HepG2 (cell line): ENCODE data around the gene DYNC2I2. TPM values are rescaled to one million over a fixed set of nuclear protein-coding genes. Genes with fewer than 3 reads are reported as not detected.

ENCODE experiments used
- ATAC-seq: fragments of 200-7000 bp; cut with Tn5 transposase; 3 replicates; pipeline ENCODE4 v1.9.1; 2020; ENCODE audit warnings: mild to moderate bottlenecking, moderate library complexity
- BruUV-seq: library from RNA; stranded (reverse); fragments of 400-500 nt; replicated peaks from 2 replicates; lab custom pipeline; 2021; lab: Mats Ljungman, UMichigan
- CTCF ChIA-PET: fragments of 300-600 bp; formaldehyde crosslinking; extraction: SDS; loops from one replicate; lab custom pipeline; 2021; ENCODE audit warnings: low total read pairs, inconsistent platforms, low intra/inter-chr PET ratio; lab: Yijun Ruan, JAX
- POLR2A ChIA-PET: fragments of 350-600 bp; sonication (Branson Sonifier 250); formaldehyde crosslinking; loops from one replicate; lab custom pipeline; 2020; ENCODE audit warnings: antibody characterized with exemption, inconsistent platforms; lab: Yijun Ruan, JAX
- DNase-seq: peaks from one replicate; pipeline ENCODE4 v3.0.0-alpha.2; 2015; ENCODE audit warnings: low spot score
- FAIRE-seq: peaks from 3 replicates; lab custom pipeline; 2011; peaks lifted over from hg19 to GRCh38; lab: Jason Lieb, UNC
- H2AFZ ChIP-seq: one replicate; pipeline ENCODE4 v1.6.1; 2011; ENCODE audit warnings: low read length, inconsistent platforms
- H3K27ac ChIP-seq: fragments of 300-600 bp; 3 replicates; pipeline ENCODE4 v1.8.0; 2011; ENCODE audit warnings: mixed run types, mild to moderate bottlenecking, mixed read lengths, low read length, inconsistent platforms; ENCODE audit not compliant: insufficient read depth; ENCODE audit errors: extremely low read length
- H3K27me3 ChIP-seq, 2 experiments: fragments of 200-600 bp in 1 of 2; 2 replicates in 1 of 2; 3 replicates in 1 of 2; pipeline versions ENCODE4 v1.6.0 to v1.8.0; 2011; ENCODE audit warnings: low read length in 2 of 2, mild to moderate bottlenecking in 2 of 2, moderate library complexity in 2 of 2, inconsistent platforms in 1 of 2; ENCODE audit not compliant: insufficient read depth in 2 of 2, control insufficient read depth in 1 of 2
- H3K36me3 ChIP-seq, 2 experiments: fragments of 200-600 bp in 1 of 2; replicated peaks in 1 of 2; 2 replicates in 1 of 2; 3 replicates in 1 of 2; pipeline versions ENCODE4 v1.5.1 to v1.8.0; 2011; ENCODE audit warnings: low read length in 2 of 2, inconsistent platforms in 1 of 2; ENCODE audit not compliant: insufficient read depth in 2 of 2, control insufficient read depth in 1 of 2
- H3K4me1 ChIP-seq: 2 replicates; pipeline ENCODE4 v1.5.1; 2012; ENCODE audit warnings: low read length, inconsistent platforms; ENCODE audit not compliant: insufficient read depth
- H3K4me2 ChIP-seq: 2 replicates; pipeline ENCODE4 v1.6.0; 2011; ENCODE audit warnings: low read depth, low read length, inconsistent platforms
- H3K4me3 ChIP-seq, 3 experiments: fragments of 200-600 bp in 1 of 3; sonication (generic), shearing (Covaris generic) in 1 of 3; replicated peaks in 1 of 3; 2 replicates each; pipeline ENCODE4 v1.5.1; 2011 to 2016; ENCODE audit warnings: low read length in 3 of 3, inconsistent platforms in 2 of 3, low read depth in 2 of 3, mild to moderate bottlenecking in 2 of 3, control low read depth in 1 of 3, mixed read lengths in 1 of 3; ENCODE audit not compliant: insufficient read depth in 1 of 3
- H3K79me2 ChIP-seq: one replicate; pipeline ENCODE4 v1.6.1; 2011; ENCODE audit warnings: low read length, inconsistent platforms; ENCODE audit not compliant: insufficient read depth
- H3K9ac ChIP-seq: 2 replicates; pipeline ENCODE4 v1.6.0; 2011; ENCODE audit warnings: mild to moderate bottlenecking, low read depth, low read length, inconsistent platforms; ENCODE audit not compliant: insufficient read depth
- H3K9me3 ChIP-seq: 2 replicates; pipeline ENCODE4 v1.5.1; 2012; ENCODE audit warnings: mild to moderate bottlenecking, low read length
- H4K20me1 ChIP-seq: 2 replicates; pipeline ENCODE4 v1.6.0; 2011; ENCODE audit warnings: inconsistent platforms, mild to moderate bottlenecking, low read length, moderate library complexity; ENCODE audit not compliant: insufficient read depth
- ETV6 ChIP-seq: sonication (generic); formaldehyde crosslinking; conservative IDR thresholded peaks from 2 replicates; pipeline ENCODE4 v1.4.0; 2020; ENCODE audit warnings: missing genetic modification reagents
- FOXO4 ChIP-seq: sonication (generic); formaldehyde crosslinking; conservative IDR thresholded peaks from 2 replicates; pipeline ENCODE4 v1.8.1; 2023; ENCODE audit warnings: missing genetic modification reagents
- KLF16 ChIP-seq, 2 experiments: sonication (generic) in 1 of 2; formaldehyde crosslinking in 1 of 2; IDR thresholded peaks; 2 replicates each; pipeline versions ENCODE4 v1.6.1 to v1.8.0; 2016 to 2023; ENCODE audit warnings: missing genetic modification reagents in 2 of 2, missing compliant biosample characterization in 1 of 2
- NFE2L1 ChIP-seq: sonication (generic); formaldehyde crosslinking; IDR thresholded peaks from 2 replicates; pipeline ENCODE4 v1.4.0; 2020; ENCODE audit warnings: missing genetic modification reagents, mild to moderate bottlenecking, borderline replicate concordance
- TARDBP ChIP-seq: sonication (generic); formaldehyde crosslinking; IDR thresholded peaks from 2 replicates; pipeline ENCODE4 v1.8.0; 2022; ENCODE audit warnings: mild to moderate bottlenecking, missing genetic modification reagents
- ZMAT5 ChIP-seq: sonication (generic); formaldehyde crosslinking; IDR thresholded peaks from 2 replicates; pipeline ENCODE4 v1.5.0; 2020; ENCODE audit warnings: mild to moderate bottlenecking, low read depth, missing genetic modification reagents, borderline replicate concordance
- ZNF441 ChIP-seq: sonication (generic); formaldehyde crosslinking; IDR thresholded peaks from 2 replicates; pipeline ENCODE4 v1.7.0; 2021; ENCODE audit warnings: missing genetic modification reagents, borderline replicate concordance
- WGBS: methylation state at CpG from one replicate; pipeline ENCODE4 v1.1.6; 2017; ENCODE audit warnings: low lambda C conversion rate; 5-methylcytosine and 5-hydroxymethylcytosine counted together
- in situ Hi-C: cut with HindIII; loops from 2 replicates; pipeline ENCODE4 v1.10.0; 2017; ENCODE audit warnings: low pct_unique_long_range_greater_than_20kb; ENCODE audit not compliant: extremely low pct_ligation_motif_present
- intact Hi-C: fragments of 100-400 bp; cut with micrococcal nuclease; formaldehyde crosslinking; loops from one replicate; pipeline ENCODE4 v1.10.0; 2022; ENCODE audit not compliant: unreplicated experiment
- polyA plus RNA-seq, 8 experiments: library from polyadenylated mRNA; depleted of rRNA in 3 of 8; stranded (reverse) in 7 of 8; unstranded in 1 of 8; fragments of >200 nt; fragmentation: Illumina TruSeq in 4 of 8; extraction: Trizol in 4 of 8; gene quantifications; 2 replicates each; pipeline versions ENCODE4 v1.2.1 to v1.2.3, GENCODE V29; 2011 to 2016; ENCODE audit warnings: low read depth in 4 of 8, missing spikeins in 1 of 8, mixed read lengths in 1 of 8; ENCODE audit not compliant: insufficient read depth in 1 of 8
- total RNA-seq, 5 experiments: library from RNA; depleted of rRNA; stranded (reverse); fragments of >200 nt; fragmentation: Illumina TruSeq; extraction: Trizol; gene quantifications; 2 replicates each; pipeline ENCODE4 v1.2.3, GENCODE V29; 2016; ENCODE audit warnings: low read depth in 1 of 5

Gene DYNC2I2
- total and polyA plus RNA-seq, 2 of the 13 experiments (the other 11 are each of a cell fraction or from before 2014, with no cell fraction given), result 13.7 to 40.2 TPM

DNA sequence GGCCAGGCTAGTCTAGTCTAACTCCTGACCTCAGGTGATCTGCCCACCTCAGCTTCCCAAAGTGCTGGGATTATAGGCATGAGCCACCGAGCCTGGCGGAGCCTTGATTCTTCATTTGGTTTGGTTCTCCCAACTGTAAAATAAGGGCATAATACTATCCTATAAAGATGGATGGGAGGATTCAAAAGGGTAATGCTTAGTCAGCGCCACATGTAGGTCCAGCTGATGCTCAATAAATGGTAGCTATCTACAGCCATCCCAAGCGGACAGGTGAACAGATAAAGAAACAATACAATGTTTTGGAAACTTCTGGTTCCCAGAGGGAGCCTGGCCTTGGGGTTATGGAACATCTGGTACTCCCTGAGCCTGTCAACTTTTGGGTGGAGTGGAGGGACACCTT lies 18.7 kb upstream of the DYNC2I2 start (continued):
- TF ChIP-seq FOXO4 (CRISPR knock-in tag) (no peak), ZMAT5 (CRISPR knock-in tag) (no peak), NFE2L1 (CRISPR knock-in tag) (no peak), ZNF441 (CRISPR knock-in tag) (no peak), ETV6 (CRISPR knock-in tag) (no peak)

GRCh38 chr9:128669786-128670185 lies 13.1 kb upstream of the DYNC2I2 start:
- POLR2A ChIA-PET, result no interaction called here
- in situ Hi-C loops (no loop called here), intact Hi-C loops (no loop called here)
- H2AFZ ChIP-seq, result no peak overlapping the region
- DNase-seq (no peak), FAIRE-seq (no peak), ATAC-seq (no peak)
- no peaks in the 10 kb centered on the region for H3K27me3 ChIP-seq
- no peak overlapping the region for H3K27ac ChIP-seq
- no peaks in the 10 kb centered on the region for H3K79me2 ChIP-seq
- H3K4me1 ChIP-seq, result peaks cover 9% of the 10 kb centered on the region
- WGBS, result 72% methylated on average over 6 of the region's 6 CpGs
- H3K4me2 ChIP-seq, result no peak overlapping the region
- no TSS peak for BruUV-seq
- no peak overlapping the region for H3K9ac ChIP-seq
- no peaks in the 10 kb centered on the region for H3K36me3 ChIP-seq
- no peaks in the 10 kb centered on the region for H4K20me1 ChIP-seq
- no peaks in the 10 kb centered on the region for H3K9me3 ChIP-seq
- H3K4me3 ChIP-seq, result no peak overlapping the region
- TF ChIP-seq KLF16 (CRISPR knock-in tag; IDR thresholded peaks at IDR 0.05), result no peak
- no peak for TF ChIP-seq TARDBP
- CTCF ChIA-PET, result no interaction called here
